Activated CD8-positive, alpha-beta T cell treated with anti-CD3 and anti-CD28 coated beads, Interleukin-2, amount 10 ng/mL, durations not matched to agents 7 days and 5 days (primary cell): Measurements from ENCODE around the gene GSPT2. TPM values are rescaled to one million over a fixed set of nuclear protein-coding genes. Genes with fewer than 3 reads are reported as not detected.

Experiments
- ATAC-seq: fragments of 150-1000 bp; cut with Tn5 transposase; one replicate; pipeline ENCODE4 v1.10.0; 2021; ENCODE audit warnings: moderate library complexity
- CTCF ChIA-PET: fragments of 350-600 bp; sonication (Branson Sonifier 250); formaldehyde crosslinking; loops from one replicate; lab custom pipeline; 2021; ENCODE audit warnings: antibody characterized with exemption; lab: Charles Lee
- POLR2A ChIA-PET: fragments of 350-600 bp; sonication (Branson Sonifier 250); formaldehyde crosslinking; loops from one replicate; lab custom pipeline; 2021; ENCODE audit warnings: antibody characterized with exemption; lab: Charles Lee
- DNase-seq: peaks from one replicate; pipeline ENCODE4 v3.0.0-alpha.2; 2020
- H3K27ac Mint-ChIP-seq: one replicate; pipeline ENCODE4 v1.8.0; 2021; ENCODE audit warnings: mild to moderate bottlenecking, mixed read lengths
- H3K27me3 Mint-ChIP-seq: one replicate; pipeline ENCODE4 v1.8.0; 2021; ENCODE audit warnings: low read depth, mixed read lengths
- H3K36me3 Mint-ChIP-seq: one replicate; pipeline ENCODE4 v1.8.0; 2021; ENCODE audit warnings: low read depth, mixed read lengths
- H3K4me1 Mint-ChIP-seq: one replicate; pipeline ENCODE4 v1.8.0; 2021; ENCODE audit warnings: low read depth, mixed read lengths
- H3K4me3 Mint-ChIP-seq: one replicate; pipeline ENCODE4 v1.8.0; 2021; ENCODE audit warnings: mild to moderate bottlenecking, mixed read lengths
- H3K9me3 Mint-ChIP-seq: one replicate; pipeline ENCODE4 v1.8.0; 2022; ENCODE audit warnings: mixed read lengths; ENCODE audit not compliant: insufficient read depth
- total RNA-seq, 2 experiments: library from RNA; stranded (reverse); gene quantifications; one replicate each; pipeline ENCODE4 v1.2.3, GENCODE V29; 2021

GSPT2 gene
- total RNA-seq, 2 experiments from 2014 or later, result 11.9 to 13.3 TPM

DNA sequence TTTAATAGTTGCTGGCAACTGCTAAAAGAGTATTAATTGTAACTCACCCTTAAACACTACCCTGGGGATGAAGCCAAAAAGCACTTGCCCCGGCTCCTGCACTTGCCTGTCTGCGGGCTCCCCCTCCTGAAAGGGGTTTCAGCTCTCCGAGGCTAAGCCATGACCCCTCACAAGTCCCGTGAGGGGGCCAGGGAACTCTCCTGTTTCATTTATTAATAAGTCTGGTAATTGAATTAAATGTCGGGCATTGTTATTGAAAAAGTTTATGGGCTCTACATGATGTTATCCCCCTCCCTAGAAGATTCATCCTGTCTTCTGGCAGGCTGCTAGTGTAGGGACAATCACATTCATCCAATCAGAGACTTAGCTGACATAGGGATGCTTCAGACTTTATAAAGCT is 23.3 kb downstream of the GSPT2 start:
- H3K27ac Mint-ChIP-seq, result no peak overlapping the region
- no peaks in the 10 kb centered on the region for H3K27me3 Mint-ChIP-seq
- POLR2A ChIA-PET, result no interaction called here
- no peak overlapping the region for H3K4me3 Mint-ChIP-seq
- no peaks in the 10 kb centered on the region for H3K9me3 Mint-ChIP-seq
- DNase-seq (no peak), ATAC-seq (no peak)
- H3K4me1 Mint-ChIP-seq, result no peaks in the 10 kb centered on the region
- H3K36me3 Mint-ChIP-seq, result no peaks in the 10 kb centered on the region
- CTCF ChIA-PET, result no interaction called here

DNA sequence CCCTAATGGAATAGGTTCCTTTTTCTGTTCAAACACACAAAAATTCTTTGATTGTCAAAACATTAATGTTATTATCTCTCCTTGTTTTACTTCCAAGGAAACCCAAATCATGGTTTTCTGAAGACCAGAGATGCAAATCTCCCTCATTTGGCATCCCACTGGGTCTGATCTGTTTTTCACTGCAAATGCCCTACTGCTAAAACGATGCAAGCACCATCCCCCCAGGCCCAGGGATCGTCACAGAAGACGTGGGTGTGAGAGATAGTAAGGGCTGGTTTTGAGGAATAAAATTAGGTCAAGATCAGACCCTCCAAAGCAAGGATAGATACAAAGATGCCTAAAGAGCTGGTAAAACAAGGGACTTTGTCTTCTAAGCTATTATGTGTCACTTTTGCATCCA is 33.6 kb downstream of the GSPT2 start:
- Mint-ChIP-seq H3K4me3 (no peak overlapping the region), H3K4me1 (no peaks in the 10 kb centered on the region), H3K27me3 (peaks cover 7% of the 10 kb centered on the region), H3K9me3 (no peaks in the 10 kb centered on the region), H3K27ac (no peak overlapping the region), H3K36me3 (no peaks in the 10 kb centered on the region)
- POLR2A ChIA-PET, result no interaction called here
- DNase-seq (no peak), ATAC-seq (no peak)
- CTCF ChIA-PET, result no interaction called here

DNA sequence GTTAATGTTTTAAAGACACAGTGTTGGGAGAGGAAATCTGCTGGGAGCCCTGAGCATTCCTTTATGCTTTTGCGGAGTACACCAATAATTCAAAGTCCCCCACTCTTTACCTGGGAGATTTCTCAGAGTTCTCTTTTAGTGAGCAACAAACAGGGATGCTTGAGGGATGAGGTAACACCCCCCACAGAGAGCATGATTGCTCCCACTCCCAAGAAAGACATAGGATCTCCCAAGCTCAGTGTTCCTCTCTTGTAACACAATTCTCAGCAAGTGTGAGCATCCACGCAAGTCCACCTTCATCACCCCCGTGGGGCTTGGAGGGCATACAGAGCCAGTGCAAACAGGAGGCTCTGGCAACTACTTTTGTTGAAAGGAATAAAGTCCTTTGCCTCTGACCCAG is 36.1 kb downstream of the GSPT2 start:
- CTCF ChIA-PET, result no interaction called here
- no peaks in the 10 kb centered on the region for H3K9me3 Mint-ChIP-seq
- no peaks in the 10 kb centered on the region for H3K4me1 Mint-ChIP-seq
- H3K4me3 Mint-ChIP-seq, result no peak overlapping the region
- DNase-seq (no peak), ATAC-seq (no peak)
- peaks cover 10% of the 10 kb centered on the region for H3K27me3 Mint-ChIP-seq
- POLR2A ChIA-PET, result no interaction called here
- H3K36me3 Mint-ChIP-seq, result no peaks in the 10 kb centered on the region
- no peak overlapping the region for H3K27ac Mint-ChIP-seq

DNA sequence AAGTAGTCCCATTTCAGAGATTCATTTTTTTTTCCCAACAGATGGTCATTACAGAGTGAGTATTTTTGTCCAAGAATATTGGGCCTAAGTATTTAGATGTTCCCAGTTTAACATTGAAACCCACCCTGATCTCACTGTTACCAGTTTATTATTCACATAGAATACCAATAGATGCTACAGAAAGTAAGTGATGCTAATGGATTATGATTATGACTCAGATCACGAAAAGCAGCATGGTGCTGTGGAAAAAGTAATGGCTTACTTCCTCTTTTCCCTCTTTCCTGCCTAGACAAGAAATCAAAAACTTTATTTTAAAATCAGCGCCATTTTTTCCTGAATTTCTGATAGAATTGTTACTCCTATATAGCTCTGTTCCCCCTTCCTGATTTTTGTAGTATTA is 51.9 kb downstream of the GSPT2 start:
- Mint-ChIP-seq H3K9me3 (no peaks in the 10 kb centered on the region), H3K4me3 (no peak overlapping the region), H3K4me1 (no peaks in the 10 kb centered on the region), H3K27ac (no peak overlapping the region), H3K27me3 (peaks cover 2% of the 10 kb centered on the region), H3K36me3 (no peaks in the 10 kb centered on the region)
- ATAC-seq (no peak), DNase-seq (no peak)
- CTCF ChIA-PET, result no interaction called here
- POLR2A ChIA-PET, result no interaction called here

Other genes starting within 250 kb of the GSPT2 start
- gene NUDT11, start 246.8 kb upstream of the GSPT2 start, total RNA-seq, result under 1 TPM; 0.29 to 0.47 TPM
- not detected for gene CENPVL3, start 124.5 kb upstream of the GSPT2 start, total RNA-seq
- not detected for gene CENPVL2, start 60.6 kb upstream of the GSPT2 start, total RNA-seq
- gene CENPVL1, start 32.9 kb upstream of the GSPT2 start, total RNA-seq, result not detected
- 10 to 100 TPM; 42.6 to 45.0 TPM for gene MAGED1, start 150.2 kb downstream of the GSPT2 start, total RNA-seq